ENCODE results near the gene DDAH2.

Gene DDAH2

GRCh38 chr6:31689249-31690110 is 39.6 kb downstream of the DDAH2 start:
- DNase-seq (ENCODE audit: low read depth): no peak

GRCh38 chr6:31687860-31688693 is 41.0 kb downstream of the DDAH2 start:
- no peak for DNase-seq (ENCODE audit: low read depth)

GRCh38 chr6:31687321-31687720 is 41.8 kb downstream of the DDAH2 start:
- no peak for DNase-seq (ENCODE audit: low read depth)

GRCh38 chr6:31686483-31686882 is 42.6 kb downstream of the DDAH2 start:
- no peak for DNase-seq (ENCODE audit: low read depth)

- no peak for DNase-seq (ENCODE audit: low read depth)
Observed at GRCh38 chr6:31683591-31683990, 45.5 kb downstream of the DDAH2 start.

GRCh38 chr6:31681135-31681671 is 47.9 kb downstream of the DDAH2 start:
- no peak for DNase-seq (ENCODE audit: low read depth)

- DNase-seq (ENCODE audit: low read depth): no peak
Observed at GRCh38 chr6:31680226-31681134, 48.6 kb downstream of the DDAH2 start, which contains the start of gene LY6G5C. Gene LY6G5C (minus strand): TSS chr6:31681067. CDS start chr6:31680373, 694 bp downstream.

GRCh38 chr6:31677955-31678354 is 51.1 kb downstream of the DDAH2 start:
- no peak for DNase-seq (ENCODE audit: low read depth)

Data from stimulated activated CD4-positive, alpha-beta T cell treated with anti-CD3 and anti-CD28 coated beads, Interleukin-2, amount 100 ng/mL, for 4 hours (primary cell).